GM12891 (cell line): ENCODE results near the gene USP53.

Experiments used
- POLR2A ChIP-seq: IDR thresholded peaks from 2 replicates; pipeline ENCODE4 v1.6.1; 2011; ENCODE audit warnings: low read depth, low read length, control low read depth
- POLR2AphosphoS5 ChIP-seq: IDR thresholded peaks from 2 replicates; pipeline ENCODE4 v1.6.1; 2011; ENCODE audit warnings: low read depth, low read length, control low read depth
- POU2F2 ChIP-seq: IDR thresholded peaks from 2 replicates; pipeline ENCODE4 v1.6.1; 2011; ENCODE audit warnings: low read depth, mild to moderate bottlenecking, control low read depth, low read length, moderate library complexity
- TAF1 ChIP-seq: IDR thresholded peaks from 2 replicates; pipeline ENCODE4 v1.6.1; 2011; ENCODE audit warnings: low read depth, low read length, control low read depth

DNA sequence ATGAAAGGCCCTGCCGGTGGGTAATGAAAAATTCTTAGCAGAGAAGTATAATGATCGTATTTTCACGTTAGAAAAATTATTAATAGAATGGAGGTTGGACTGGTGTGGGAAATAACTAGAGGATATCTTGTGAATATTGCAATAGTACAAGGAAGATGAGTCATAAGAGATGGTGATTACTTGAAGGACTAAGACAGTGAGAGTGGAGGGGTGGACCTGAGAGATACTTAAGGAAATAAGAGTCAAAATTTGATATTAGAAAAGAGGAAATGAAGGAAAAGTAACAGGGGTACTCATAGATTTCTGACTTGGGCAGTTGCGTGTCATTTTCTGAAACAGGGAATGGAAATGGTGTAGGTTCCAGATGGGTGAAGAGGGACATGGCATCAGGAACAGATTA lies 1.7 kb upstream of the USP53 start:
- TF ChIP-seq POLR2A (no peak), POLR2AphosphoS5 (no peak), TAF1 (no peak), POU2F2 (no peak)
